ENCODE results near the gene SEMA4G.
A peak's percentile ranks its signal among the peaks of the same experiment; 100 is the strongest.
"Not testable (repeated sequence)": the region's sequence is repeated elsewhere in the genome, so short reads cannot be mapped to it uniquely, and the experiment has no call there.

The SEMA4G gene

GRCh38 chr10:100968863-100969186, 479 bp upstream of the SEMA4G start:
- DNase-seq (ENCODE audit: low spot score): no peak
- no peak for TF ChIP-seq CTCF (IDR thresholded peaks at IDR 0.05; ENCODE audit: borderline replicate concordance, control extremely low read depth, extremely low read depth, insufficient read depth, missing control alignments)
- in situ Hi-C loops (cut with MboI; ENCODE audit: low sequenced_read_pairs, unreplicated experiment): no loop called here

- in situ Hi-C loops (cut with MboI; ENCODE audit: low sequenced_read_pairs, unreplicated experiment): no loop called here
- DNase-seq (ENCODE audit: low spot score): peak; percentile 64
- TF ChIP-seq CTCF (IDR thresholded peaks at IDR 0.05; ENCODE audit: borderline replicate concordance, control extremely low read depth, extremely low read depth, insufficient read depth, missing control alignments): no peak
Measured at GRCh38 chr10:100970076-100970913, 991 bp downstream of the SEMA4G start.

GRCh38 chr10:100970914-100971811, 1.9 kb downstream of the SEMA4G start:
- no peak for TF ChIP-seq CTCF (IDR thresholded peaks at IDR 0.05; ENCODE audit: borderline replicate concordance, control extremely low read depth, extremely low read depth, insufficient read depth, missing control alignments)
- in situ Hi-C loops (cut with MboI; ENCODE audit: low sequenced_read_pairs, unreplicated experiment): no loop called here
- DNase-seq (ENCODE audit: low spot score): peak; percentile 10

- in situ Hi-C loops (cut with MboI; ENCODE audit: low sequenced_read_pairs, unreplicated experiment): no loop called here
- DNase-seq (ENCODE audit: low spot score): no peak
- no peak for TF ChIP-seq CTCF (IDR thresholded peaks at IDR 0.05; ENCODE audit: borderline replicate concordance, control extremely low read depth, extremely low read depth, insufficient read depth, missing control alignments)
Measured at GRCh38 chr10:100972115-100972903, 3.0 kb downstream of the SEMA4G start.

- no peak for DNase-seq (ENCODE audit: low spot score)
- no peak for TF ChIP-seq CTCF (IDR thresholded peaks at IDR 0.05; ENCODE audit: borderline replicate concordance, control extremely low read depth, extremely low read depth, insufficient read depth, missing control alignments)
- in situ Hi-C loops (cut with MboI; ENCODE audit: low sequenced_read_pairs, unreplicated experiment): no loop called here
Measured at GRCh38 chr10:100972904-100973535, 3.7 kb downstream of the SEMA4G start.

GRCh38 chr10:100975397-100975796, 6.1 kb downstream of the SEMA4G start:
- DNase-seq (ENCODE audit: low spot score); in situ Hi-C loops (cut with MboI; ENCODE audit: low sequenced_read_pairs, unreplicated experiment): not testable (repeated sequence)

Measured in GM13976 (cell line).